ENCODE measurements around the gene SLAMF1.
"Not testable (repeated sequence)": the region's sequence is repeated elsewhere in the genome, so short reads cannot be mapped to it uniquely, and the experiment has no call there.

The SLAMF1 gene

GRCh38 chr1:160646711-160647328 lies at the start of gene SLAMF1:
TSS of gene SLAMF1 (minus strand) at chr1:160647044. CDS start at chr1:160646945, 99 bp downstream.
- Histone ChIP-seq H3K9ac (ENCODE audit: low read depth, low read length) (no peak within 1 kb of the TSS), H3K36me3 (ENCODE audit: insufficient read depth, low read length) (no peaks in the 10 kb centered on the region), H3K4me1 (ENCODE audit: insufficient read depth, low read length) (peaks cover 12% of the 10 kb centered on the region), H3K9me3 (ENCODE audit: control insufficient read depth, insufficient read depth, low read length) (no peaks in the 10 kb centered on the region)

- H3K9ac ChIP-seq (ENCODE audit: low read depth, low read length); H3K36me3 ChIP-seq (ENCODE audit: insufficient read depth, low read length); H3K4me1 ChIP-seq (ENCODE audit: insufficient read depth, low read length); H3K9me3 ChIP-seq (ENCODE audit: control insufficient read depth, insufficient read depth, low read length): not testable (repeated sequence)
Observed at GRCh38 chr1:160692390-160692789, 45.5 kb upstream of the SLAMF1 start.

GRCh38 chr1:160685266-160685665 lies 38.4 kb upstream of the SLAMF1 start:
- H3K9ac ChIP-seq (ENCODE audit: low read depth, low read length) = no peak overlapping the region
- no peaks in the 10 kb centered on the region for H3K4me1 ChIP-seq (ENCODE audit: insufficient read depth, low read length)
- peaks cover 10% of the 10 kb centered on the region for H3K9me3 ChIP-seq (ENCODE audit: control insufficient read depth, insufficient read depth, low read length)
- no peaks in the 10 kb centered on the region for H3K36me3 ChIP-seq (ENCODE audit: insufficient read depth, low read length)

GRCh38 chr1:160682983-160683865 lies 36.4 kb upstream of the SLAMF1 start:
- Histone ChIP-seq H3K9ac (ENCODE audit: low read depth, low read length) (no peak overlapping the region), H3K4me1 (ENCODE audit: insufficient read depth, low read length) (no peaks in the 10 kb centered on the region), H3K9me3 (ENCODE audit: control insufficient read depth, insufficient read depth, low read length) (peaks cover 10% of the 10 kb centered on the region), H3K36me3 (ENCODE audit: insufficient read depth, low read length) (no peaks in the 10 kb centered on the region)

GRCh38 chr1:160681891-160682140 lies 35.0 kb upstream of the SLAMF1 start:
- H3K36me3 ChIP-seq (ENCODE audit: insufficient read depth, low read length) = no peaks in the 10 kb centered on the region
- no peaks in the 10 kb centered on the region for H3K4me1 ChIP-seq (ENCODE audit: insufficient read depth, low read length)
- H3K9me3 ChIP-seq (ENCODE audit: control insufficient read depth, insufficient read depth, low read length) = peaks cover 8% of the 10 kb centered on the region
- H3K9ac ChIP-seq (ENCODE audit: low read depth, low read length) = no peak overlapping the region

GRCh38 chr1:160681066-160681890 lies 34.4 kb upstream of the SLAMF1 start:
- Histone ChIP-seq H3K4me1 (ENCODE audit: insufficient read depth, low read length) (no peaks in the 10 kb centered on the region), H3K36me3 (ENCODE audit: insufficient read depth, low read length) (no peaks in the 10 kb centered on the region), H3K9ac (ENCODE audit: low read depth, low read length) (no peak overlapping the region), H3K9me3 (ENCODE audit: control insufficient read depth, insufficient read depth, low read length) (peaks cover 4% of the 10 kb centered on the region)

- no peak overlapping the region for H3K9ac ChIP-seq (ENCODE audit: low read depth, low read length)
- H3K36me3 ChIP-seq (ENCODE audit: insufficient read depth, low read length) = no peaks in the 10 kb centered on the region
- no peaks in the 10 kb centered on the region for H3K9me3 ChIP-seq (ENCODE audit: control insufficient read depth, insufficient read depth, low read length)
- peaks cover under 1% of the 10 kb centered on the region; the same call in 1 of the 2 replicates for H3K4me1 ChIP-seq (ENCODE audit: insufficient read depth, low read length)
Observed at GRCh38 chr1:160680399-160680798, 33.6 kb upstream of the SLAMF1 start.

- Histone ChIP-seq H3K36me3 (ENCODE audit: insufficient read depth, low read length) (no peaks in the 10 kb centered on the region), H3K9ac (ENCODE audit: low read depth, low read length) (no peak overlapping the region), H3K9me3 (ENCODE audit: control insufficient read depth, insufficient read depth, low read length) (no peaks in the 10 kb centered on the region), H3K4me1 (ENCODE audit: insufficient read depth, low read length) (peaks cover 3% of the 10 kb centered on the region; the same call in 1 of the 2 replicates)
Observed at GRCh38 chr1:160679893-160680292, 33.0 kb upstream of the SLAMF1 start.

- Histone ChIP-seq H3K9ac (ENCODE audit: low read depth, low read length) (no peak overlapping the region), H3K36me3 (ENCODE audit: insufficient read depth, low read length) (no peaks in the 10 kb centered on the region), H3K4me1 (ENCODE audit: insufficient read depth, low read length) (peaks cover 21% of the 10 kb centered on the region), H3K9me3 (ENCODE audit: control insufficient read depth, insufficient read depth, low read length) (no peaks in the 10 kb centered on the region)
Observed at GRCh38 chr1:160676869-160677597, 30.2 kb upstream of the SLAMF1 start.

- no peak overlapping the region for H3K9ac ChIP-seq (ENCODE audit: low read depth, low read length)
- H3K4me1 ChIP-seq (ENCODE audit: insufficient read depth, low read length) = peaks cover 26% of the 10 kb centered on the region
- H3K9me3 ChIP-seq (ENCODE audit: control insufficient read depth, insufficient read depth, low read length) = no peaks in the 10 kb centered on the region
- no peaks in the 10 kb centered on the region for H3K36me3 ChIP-seq (ENCODE audit: insufficient read depth, low read length)
Observed at GRCh38 chr1:160675641-160676410, 29.0 kb upstream of the SLAMF1 start.

GRCh38 chr1:160674415-160674814 lies 27.6 kb upstream of the SLAMF1 start:
- Histone ChIP-seq H3K9ac (ENCODE audit: low read depth, low read length) (no peak overlapping the region), H3K36me3 (ENCODE audit: insufficient read depth, low read length) (no peaks in the 10 kb centered on the region), H3K4me1 (ENCODE audit: insufficient read depth, low read length) (peaks cover 26% of the 10 kb centered on the region), H3K9me3 (ENCODE audit: control insufficient read depth, insufficient read depth, low read length) (no peaks in the 10 kb centered on the region)

GRCh38 chr1:160672789-160673695 lies 26.2 kb upstream of the SLAMF1 start:
- Histone ChIP-seq H3K36me3 (ENCODE audit: insufficient read depth, low read length) (no peaks in the 10 kb centered on the region), H3K9me3 (ENCODE audit: control insufficient read depth, insufficient read depth, low read length) (no peaks in the 10 kb centered on the region; the same call in 1 of the 2 replicates), H3K9ac (ENCODE audit: low read depth, low read length) (no peak overlapping the region), H3K4me1 (ENCODE audit: insufficient read depth, low read length) (peaks cover 26% of the 10 kb centered on the region)
